ENCODE data around the gene ANKRD13A. TPM values are rescaled to one million over a fixed set of nuclear protein-coding genes. Genes with fewer than 3 reads are reported as not detected.

ANKRD13A gene
- total and polyA plus RNA-seq, 2 donors (not counting 3 experiments of a cell fraction or from before 2014, with no cell fraction given): 37.0 to 43.9 TPM

DNA sequence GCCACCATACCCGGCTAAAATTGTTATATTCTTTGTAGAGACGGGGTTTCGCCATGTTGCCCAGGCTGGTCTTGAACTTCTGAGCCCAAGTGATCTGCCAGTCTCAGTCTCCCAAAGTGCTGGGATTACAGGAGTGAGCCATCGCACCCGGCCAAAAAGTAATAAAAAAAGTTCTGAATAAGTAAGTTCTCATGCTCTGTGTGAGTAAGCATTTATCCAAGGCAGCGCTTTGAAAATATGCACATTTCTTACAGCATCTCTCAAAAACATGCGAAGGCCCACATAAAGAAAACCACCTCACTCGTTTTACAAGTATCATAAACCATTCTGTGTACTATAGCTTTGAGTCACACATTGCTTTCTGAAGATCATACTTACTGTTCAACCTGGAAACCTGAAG is 11.6 kb upstream of the ANKRD13A start:
- no TSS peak for BruUV-seq (replicated peaks)
- H4K20me1 ChIP-seq (replicated peaks; ENCODE audit: control insufficient read depth, extremely low read depth, insufficient read depth, low read length): no peaks in the 10 kb centered on the region
- FAIRE-seq (no peak), DNase-seq (ENCODE audit: low read depth, low spot score) (no peak)
- no peak overlapping the region for H3K4me3 ChIP-seq (replicated peaks in 1 of 3; ENCODE audit: insufficient read depth in 1 of 3, low read depth in 1 of 3, low read length in 3 of 3)
- peaks cover 11% of the 10 kb centered on the region for H3K4me1 ChIP-seq (ENCODE audit: control insufficient read depth, extremely low read depth, insufficient read depth, low read length)
- H3K9me1 ChIP-seq (replicated peaks; ENCODE audit: control insufficient read depth, extremely low read depth, insufficient read depth, low read length): no peaks in the 10 kb centered on the region
- H3K27ac ChIP-seq (ENCODE audit: insufficient read depth, low read depth, low read length): no peak overlapping the region
- TF ChIP-seq POLR2AphosphoS5 (IDR thresholded peaks at IDR 0.05; ENCODE audit: insufficient read depth, low read depth, low read length) (no peak), MYC (IDR thresholded peaks at IDR 0.05; ENCODE audit: low read depth, low read length) (no peak), JUN (IDR thresholded peaks at IDR 0.05; ENCODE audit: borderline replicate concordance, insufficient read depth, insufficient read length, low read depth) (no peak), GATA2 (IDR thresholded peaks at IDR 0.05; ENCODE audit: insufficient read depth, insufficient read length, low read depth, low read length) (no peak), FOS (IDR thresholded peaks at IDR 0.05; ENCODE audit: borderline replicate concordance, insufficient read depth, low read length) (no peak), POLR2A (IDR thresholded peaks at IDR 0.05; ENCODE audit: low read depth, low read length) (no peak), EZH2 (IDR thresholded peaks at IDR 0.05; ENCODE audit: borderline replicate concordance, low read depth, low read length, severe bottlenecking) (no peak)
- TF ChIP-seq, protein P1, sequence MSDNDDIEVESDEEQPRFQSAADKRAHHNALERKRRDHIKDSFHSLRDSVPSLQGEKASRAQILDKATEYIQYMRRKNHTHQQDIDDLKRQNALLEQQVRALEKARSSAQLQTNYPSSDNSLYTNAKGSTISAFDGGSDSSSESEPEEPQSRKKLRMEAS (IDR thresholded peaks at IDR 0.05; ENCODE audit: insufficient read depth, insufficient read length): no peak
- TF ChIP-seq, protein P2, sequence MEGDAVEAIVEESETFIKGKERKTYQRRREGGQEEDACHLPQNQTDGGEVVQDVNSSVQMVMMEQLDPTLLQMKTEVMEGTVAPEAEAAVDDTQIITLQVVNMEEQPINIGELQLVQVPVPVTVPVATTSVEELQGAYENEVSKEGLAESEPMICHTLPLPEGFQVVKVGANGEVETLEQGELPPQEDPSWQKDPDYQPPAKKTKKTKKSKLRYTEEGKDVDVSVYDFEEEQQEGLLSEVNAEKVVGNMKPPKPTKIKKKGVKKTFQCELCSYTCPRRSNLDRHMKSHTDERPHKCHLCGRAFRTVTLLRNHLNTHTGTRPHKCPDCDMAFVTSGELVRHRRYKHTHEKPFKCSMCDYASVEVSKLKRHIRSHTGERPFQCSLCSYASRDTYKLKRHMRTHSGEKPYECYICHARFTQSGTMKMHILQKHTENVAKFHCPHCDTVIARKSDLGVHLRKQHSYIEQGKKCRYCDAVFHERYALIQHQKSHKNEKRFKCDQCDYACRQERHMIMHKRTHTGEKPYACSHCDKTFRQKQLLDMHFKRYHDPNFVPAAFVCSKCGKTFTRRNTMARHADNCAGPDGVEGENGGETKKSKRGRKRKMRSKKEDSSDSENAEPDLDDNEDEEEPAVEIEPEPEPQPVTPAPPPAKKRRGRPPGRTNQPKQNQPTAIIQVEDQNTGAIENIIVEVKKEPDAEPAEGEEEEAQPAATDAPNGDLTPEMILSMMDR (IDR thresholded peaks at IDR 0.05; ENCODE audit: extremely low read depth in 1 of 2, insufficient read depth in 1 of 2, low read depth in 1 of 2, low read length in 2 of 2): no peak
- H3K79me2 ChIP-seq (ENCODE audit: control insufficient read depth, insufficient read depth, low read length): peaks cover 9% of the 10 kb centered on the region
- ChIA-PET POLR2A (no interaction called here), CTCF (no interaction called here)
- H3K27me3 ChIP-seq (ENCODE audit: control insufficient read depth in 2 of 2, insufficient read depth in 2 of 2, low read length in 2 of 2): no peaks in the 10 kb centered on the region
- H3K4me2 ChIP-seq (ENCODE audit: insufficient read depth, low read length): no peak overlapping the region
- peaks cover 11 to 12% of the 10 kb centered on the region in 2 experiments for H3K36me3 ChIP-seq (ENCODE audit: control insufficient read depth in 2 of 2, extremely low read depth in 1 of 2, insufficient read depth in 2 of 2, low read length in 2 of 2)
- dilution Hi-C loops (cut with MboI; ENCODE audit: extremely low pct_ligation_motif_present, low sequenced_read_pairs): no loop called here
- no peaks in the 10 kb centered on the region for H3K9me3 ChIP-seq (replicated peaks; ENCODE audit: control insufficient read depth, insufficient read depth, low read length)
- intact Hi-C loops (cut with micrococcal nuclease): no loop called here
- H3K9ac ChIP-seq (replicated peaks; ENCODE audit: extremely low read depth, insufficient read depth, low read length): no peak overlapping the region
- no peak overlapping the region for H2AFZ ChIP-seq (ENCODE audit: low read depth, low read length)
